Measurements from ENCODE around the gene ITM2A. TPM values are rescaled to one million over a fixed set of nuclear protein-coding genes. Genes with fewer than 3 reads are reported as not detected.

Gene ITM2A
- total RNA-seq, 1 experiment from 2014 or later, result not detected

DNA sequence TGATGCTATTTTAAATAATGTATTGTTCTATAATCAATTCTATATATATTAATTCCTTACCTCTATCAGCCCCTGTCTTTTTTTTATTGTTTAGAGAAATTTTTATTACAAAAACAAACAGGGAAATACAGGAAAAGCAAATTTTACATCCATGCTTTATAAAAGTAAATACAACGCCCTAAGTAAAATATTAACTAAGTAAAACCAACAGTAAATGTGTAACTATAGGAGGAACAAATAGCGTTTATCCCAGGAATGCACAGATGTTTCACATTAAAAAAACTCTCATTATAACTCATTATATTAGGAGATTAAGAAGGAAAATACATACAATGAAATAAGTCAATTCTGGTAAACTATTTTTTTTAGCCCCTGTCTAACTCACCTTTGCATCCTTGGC, 8.2 kb upstream of the ITM2A start:
- DNase-seq (no peak), ATAC-seq (no peak)
- Histone ChIP-seq H3F3A (ENCODE audit: low read length, unreplicated experiment) (no peaks in the 10 kb centered on the region), H3K9me3 (ENCODE audit: low read length) (no peaks in the 10 kb centered on the region), H3K27ac (ENCODE audit: low read length) (no peak overlapping the region), H3K79me2 (ENCODE audit: low read length) (no peaks in the 10 kb centered on the region), H3K4me2 (ENCODE audit: low read length) (no peak overlapping the region), H3K36me3 (ENCODE audit: low read depth, low read length) (no peaks in the 10 kb centered on the region), H3K27me3 (ENCODE audit: low read length) (no peaks in the 10 kb centered on the region), H4K20me1 (ENCODE audit: low read length) (no peaks in the 10 kb centered on the region), H3K9me2 (replicated peaks; ENCODE audit: low read length) (no peaks in the 10 kb centered on the region), H3K4me1 (ENCODE audit: insufficient read depth, low read length) (no peaks in the 10 kb centered on the region), H3K9ac (ENCODE audit: low read length) (no peak overlapping the region), H3K4me3 (ENCODE audit: low read length) (no peak overlapping the region), H2AFZ (ENCODE audit: low read length) (no peak overlapping the region)
- CTCF ChIA-PET, result no interaction called here
- intact Hi-C loops (cut with micrococcal nuclease), result no loop called here
- POLR2A ChIA-PET (ENCODE audit: unreplicated experiment), result no interaction called here
- TF ChIP-seq, protein P1, sequence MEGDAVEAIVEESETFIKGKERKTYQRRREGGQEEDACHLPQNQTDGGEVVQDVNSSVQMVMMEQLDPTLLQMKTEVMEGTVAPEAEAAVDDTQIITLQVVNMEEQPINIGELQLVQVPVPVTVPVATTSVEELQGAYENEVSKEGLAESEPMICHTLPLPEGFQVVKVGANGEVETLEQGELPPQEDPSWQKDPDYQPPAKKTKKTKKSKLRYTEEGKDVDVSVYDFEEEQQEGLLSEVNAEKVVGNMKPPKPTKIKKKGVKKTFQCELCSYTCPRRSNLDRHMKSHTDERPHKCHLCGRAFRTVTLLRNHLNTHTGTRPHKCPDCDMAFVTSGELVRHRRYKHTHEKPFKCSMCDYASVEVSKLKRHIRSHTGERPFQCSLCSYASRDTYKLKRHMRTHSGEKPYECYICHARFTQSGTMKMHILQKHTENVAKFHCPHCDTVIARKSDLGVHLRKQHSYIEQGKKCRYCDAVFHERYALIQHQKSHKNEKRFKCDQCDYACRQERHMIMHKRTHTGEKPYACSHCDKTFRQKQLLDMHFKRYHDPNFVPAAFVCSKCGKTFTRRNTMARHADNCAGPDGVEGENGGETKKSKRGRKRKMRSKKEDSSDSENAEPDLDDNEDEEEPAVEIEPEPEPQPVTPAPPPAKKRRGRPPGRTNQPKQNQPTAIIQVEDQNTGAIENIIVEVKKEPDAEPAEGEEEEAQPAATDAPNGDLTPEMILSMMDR (conservative IDR thresholded peaks at IDR 0.05; ENCODE audit: low read depth, low read length), result no peak
- TF ChIP-seq EZH2 (IDR thresholded peaks at IDR 0.05; ENCODE audit: low read length, unreplicated experiment), result no peak
- TF ChIP-seq EZH2phosphoT487 (IDR thresholded peaks at IDR 0.05; ENCODE audit: borderline replicate concordance, low read length), result no peak
- BruUV-seq (replicated peaks), result no TSS peak

DNA sequence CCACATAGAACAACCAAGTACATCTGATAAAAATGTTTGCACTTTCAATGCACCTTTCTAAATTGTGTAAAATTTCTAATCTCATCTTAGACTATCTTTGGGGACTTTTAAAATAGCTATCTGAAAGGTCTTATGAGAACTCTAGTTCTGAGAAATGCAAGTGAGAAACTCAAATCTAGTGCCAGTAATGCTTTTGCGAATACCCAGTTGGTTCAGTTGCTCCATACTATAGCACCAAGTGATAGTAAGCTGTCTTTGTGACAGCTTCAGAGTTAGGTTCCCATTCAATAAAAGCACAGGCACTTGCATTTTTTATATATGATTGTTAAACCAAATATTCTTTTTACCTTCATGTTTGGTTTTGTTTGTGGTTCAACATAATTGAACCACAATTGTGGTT, 4.5 kb upstream of the ITM2A start:
- H3K36me3 ChIP-seq (ENCODE audit: low read depth, low read length), result no peaks in the 10 kb centered on the region
- no peaks in the 10 kb centered on the region for H3K9me3 ChIP-seq (ENCODE audit: low read length)
- H3K9ac ChIP-seq (ENCODE audit: low read length), result no peak overlapping the region
- no peak overlapping the region for H2AFZ ChIP-seq (ENCODE audit: low read length)
- DNase-seq (no peak), ATAC-seq (no peak)
- H3F3A ChIP-seq (ENCODE audit: low read length, unreplicated experiment), result no peaks in the 10 kb centered on the region
- H3K27ac ChIP-seq (ENCODE audit: low read length), result no peak overlapping the region
- intact Hi-C loops (cut with micrococcal nuclease), result no loop called here
- H3K9me2 ChIP-seq (replicated peaks; ENCODE audit: low read length), result no peaks in the 10 kb centered on the region
- no peaks in the 10 kb centered on the region for H3K4me1 ChIP-seq (ENCODE audit: insufficient read depth, low read length)
- no peak overlapping the region for H3K4me2 ChIP-seq (ENCODE audit: low read length)
- no peaks in the 10 kb centered on the region for H4K20me1 ChIP-seq (ENCODE audit: low read length)
- BruUV-seq (replicated peaks), result no TSS peak
- no peak overlapping the region for H3K4me3 ChIP-seq (ENCODE audit: low read length)
- POLR2A ChIA-PET (ENCODE audit: unreplicated experiment), result no interaction called here
- H3K79me2 ChIP-seq (ENCODE audit: low read length), result no peaks in the 10 kb centered on the region
- H3K27me3 ChIP-seq (ENCODE audit: low read length), result no peaks in the 10 kb centered on the region
- CTCF ChIA-PET, result no interaction called here
- TF ChIP-seq EZH2 (IDR thresholded peaks at IDR 0.05; ENCODE audit: low read length, unreplicated experiment), result no peak
- TF ChIP-seq, protein P1 (conservative IDR thresholded peaks at IDR 0.05; ENCODE audit: low read depth, low read length), result no peak
- TF ChIP-seq EZH2phosphoT487 (IDR thresholded peaks at IDR 0.05; ENCODE audit: borderline replicate concordance, low read length), result no peak

DNA sequence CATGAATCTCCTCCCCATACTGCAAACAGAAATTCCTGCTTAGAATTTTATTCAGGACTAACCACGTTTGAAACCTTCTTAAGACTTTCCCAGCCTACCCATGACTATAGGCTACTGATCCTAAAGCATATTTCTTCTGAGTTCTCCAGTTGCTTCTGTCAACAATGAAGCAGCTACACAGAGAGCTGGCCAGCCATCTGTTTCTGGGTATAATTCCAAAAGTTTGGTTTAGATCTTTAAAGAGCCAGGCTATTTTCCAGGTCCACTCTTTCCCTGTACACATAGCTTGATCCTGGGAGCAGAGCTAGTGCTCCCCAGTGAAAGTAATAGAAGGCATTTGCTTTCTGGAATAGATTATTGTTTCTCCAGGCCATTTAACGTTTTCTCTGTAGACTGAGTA, 4.0 kb upstream of the ITM2A start:
- Histone ChIP-seq H3K9me2 (replicated peaks; ENCODE audit: low read length) (no peaks in the 10 kb centered on the region), H3K9ac (ENCODE audit: low read length) (no peak overlapping the region), H2AFZ (ENCODE audit: low read length) (no peak overlapping the region), H3K4me2 (ENCODE audit: low read length) (no peak overlapping the region), H3K27me3 (ENCODE audit: low read length) (no peaks in the 10 kb centered on the region), H3K4me3 (ENCODE audit: low read length) (no peak overlapping the region), H3K36me3 (ENCODE audit: low read depth, low read length) (no peaks in the 10 kb centered on the region), H3K27ac (ENCODE audit: low read length) (no peak overlapping the region), H3F3A (ENCODE audit: low read length, unreplicated experiment) (no peaks in the 10 kb centered on the region), H3K4me1 (ENCODE audit: insufficient read depth, low read length) (no peaks in the 10 kb centered on the region), H3K9me3 (ENCODE audit: low read length) (no peaks in the 10 kb centered on the region), H4K20me1 (ENCODE audit: low read length) (no peaks in the 10 kb centered on the region), H3K79me2 (ENCODE audit: low read length) (no peaks in the 10 kb centered on the region)
- POLR2A ChIA-PET (ENCODE audit: unreplicated experiment), result no interaction called here
- intact Hi-C loops (cut with micrococcal nuclease), result no loop called here
- BruUV-seq (replicated peaks), result no TSS peak
- no peak for TF ChIP-seq EZH2 (IDR thresholded peaks at IDR 0.05; ENCODE audit: low read length, unreplicated experiment)
- TF ChIP-seq, protein P1 (conservative IDR thresholded peaks at IDR 0.05; ENCODE audit: low read depth, low read length), result no peak
- TF ChIP-seq EZH2phosphoT487 (IDR thresholded peaks at IDR 0.05; ENCODE audit: borderline replicate concordance, low read length), result no peak
- DNase-seq (no peak), ATAC-seq (no peak)
- CTCF ChIA-PET, result no interaction called here

Measured in PC-3 (cell line).